Ishikawa (cell line): ENCODE measurements around the gene SH3RF1.

Experiments used
- CEBPB ChIP-seq: IDR thresholded peaks from 2 replicates; pipeline ENCODE4 v1.6.1; 2012
- CREB1 ChIP-seq: IDR thresholded peaks from 2 replicates; pipeline ENCODE4 v1.6.1; 2012; ENCODE audit warnings: low read depth
- EGR1 ChIP-seq: IDR thresholded peaks from 2 replicates; pipeline ENCODE4 v1.6.1; 2012
- EP300 ChIP-seq: IDR thresholded peaks from 2 replicates; pipeline ENCODE4 v1.6.1; 2012; ENCODE audit warnings: borderline replicate concordance
- FOXM1 ChIP-seq: IDR thresholded peaks from 2 replicates; pipeline ENCODE4 v1.6.1; 2012; ENCODE audit warnings: low read depth, borderline replicate concordance
- NFIC ChIP-seq: IDR thresholded peaks from 2 replicates; pipeline ENCODE4 v1.6.1; 2012
- RAD21 ChIP-seq: IDR thresholded peaks from 2 replicates; pipeline ENCODE4 v1.6.1; 2012; ENCODE audit warnings: low read depth
- TAF1 ChIP-seq: IDR thresholded peaks from 2 replicates; pipeline ENCODE4 v1.6.1; 2012; ENCODE audit warnings: low read depth, mild to moderate bottlenecking
- TCF12 ChIP-seq: IDR thresholded peaks from 2 replicates; pipeline ENCODE4 v1.6.1; 2012; ENCODE audit warnings: low read depth
- TEAD4 ChIP-seq: IDR thresholded peaks from 2 replicates; pipeline ENCODE4 v1.6.1; 2012
- YY1 ChIP-seq: IDR thresholded peaks from 2 replicates; pipeline ENCODE4 v1.6.1; 2012; ENCODE audit warnings: low read depth
- ZBTB7A ChIP-seq: IDR thresholded peaks from 2 replicates; pipeline ENCODE4 v1.6.1; 2012; ENCODE audit warnings: low read depth
- TF ChIP-seq, protein P1 (sequence below): IDR thresholded peaks from 2 replicates; pipeline ENCODE4 v1.6.1; 2012
- TF ChIP-seq, protein P2 (sequence below): IDR thresholded peaks from 2 replicates; pipeline ENCODE4 v1.6.1; 2012; ENCODE audit warnings: low read depth, mild to moderate bottlenecking
- TF ChIP-seq, protein P3 (sequence below): IDR thresholded peaks from 2 replicates; pipeline ENCODE4 v1.6.1; 2012

SH3RF1 gene

DNA sequence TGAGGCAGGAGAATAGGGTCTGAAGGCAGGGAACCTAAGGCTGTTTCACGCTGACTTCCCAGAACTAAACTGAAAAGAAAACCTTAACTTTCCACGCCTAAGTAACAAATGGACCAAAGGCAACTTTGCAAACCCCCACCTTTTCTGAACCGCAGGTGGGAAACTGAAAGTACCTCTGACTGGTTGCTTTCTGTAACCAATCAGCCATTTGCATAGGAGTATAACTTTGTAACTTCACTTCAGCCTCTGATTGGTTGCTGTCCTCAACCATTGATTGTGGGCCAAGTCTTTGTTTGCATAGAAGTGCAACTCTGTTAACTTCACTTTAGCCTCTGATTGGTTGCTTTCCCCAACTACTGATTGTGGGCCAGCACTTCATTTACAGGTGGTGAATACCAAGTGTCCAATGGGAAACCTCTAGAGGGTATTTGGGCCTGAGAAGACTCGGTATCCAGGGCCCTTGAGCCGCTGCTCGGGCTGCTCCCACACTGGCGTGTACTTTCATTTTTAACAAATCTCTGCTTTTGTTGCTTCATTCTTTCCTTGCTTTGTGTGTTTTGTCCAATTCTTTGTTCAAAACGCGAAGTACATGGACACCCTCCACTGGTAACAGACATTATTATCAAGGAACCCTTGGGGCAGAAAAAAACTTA is 139.1 kb downstream of the SH3RF1 start:
- TF ChIP-seq NFIC: no peak
- TF ChIP-seq, protein P1, sequence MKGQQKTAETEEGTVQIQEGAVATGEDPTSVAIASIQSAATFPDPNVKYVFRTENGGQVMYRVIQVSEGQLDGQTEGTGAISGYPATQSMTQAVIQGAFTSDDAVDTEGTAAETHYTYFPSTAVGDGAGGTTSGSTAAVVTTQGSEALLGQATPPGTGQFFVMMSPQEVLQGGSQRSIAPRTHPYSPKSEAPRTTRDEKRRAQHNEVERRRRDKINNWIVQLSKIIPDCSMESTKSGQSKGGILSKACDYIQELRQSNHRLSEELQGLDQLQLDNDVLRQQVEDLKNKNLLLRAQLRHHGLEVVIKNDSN: no peak
- TF ChIP-seq TAF1: no peak
- no peak for TF ChIP-seq CREB1
- no peak for TF ChIP-seq TCF12
- no peak for TF ChIP-seq YY1
- TF ChIP-seq, protein P2, sequence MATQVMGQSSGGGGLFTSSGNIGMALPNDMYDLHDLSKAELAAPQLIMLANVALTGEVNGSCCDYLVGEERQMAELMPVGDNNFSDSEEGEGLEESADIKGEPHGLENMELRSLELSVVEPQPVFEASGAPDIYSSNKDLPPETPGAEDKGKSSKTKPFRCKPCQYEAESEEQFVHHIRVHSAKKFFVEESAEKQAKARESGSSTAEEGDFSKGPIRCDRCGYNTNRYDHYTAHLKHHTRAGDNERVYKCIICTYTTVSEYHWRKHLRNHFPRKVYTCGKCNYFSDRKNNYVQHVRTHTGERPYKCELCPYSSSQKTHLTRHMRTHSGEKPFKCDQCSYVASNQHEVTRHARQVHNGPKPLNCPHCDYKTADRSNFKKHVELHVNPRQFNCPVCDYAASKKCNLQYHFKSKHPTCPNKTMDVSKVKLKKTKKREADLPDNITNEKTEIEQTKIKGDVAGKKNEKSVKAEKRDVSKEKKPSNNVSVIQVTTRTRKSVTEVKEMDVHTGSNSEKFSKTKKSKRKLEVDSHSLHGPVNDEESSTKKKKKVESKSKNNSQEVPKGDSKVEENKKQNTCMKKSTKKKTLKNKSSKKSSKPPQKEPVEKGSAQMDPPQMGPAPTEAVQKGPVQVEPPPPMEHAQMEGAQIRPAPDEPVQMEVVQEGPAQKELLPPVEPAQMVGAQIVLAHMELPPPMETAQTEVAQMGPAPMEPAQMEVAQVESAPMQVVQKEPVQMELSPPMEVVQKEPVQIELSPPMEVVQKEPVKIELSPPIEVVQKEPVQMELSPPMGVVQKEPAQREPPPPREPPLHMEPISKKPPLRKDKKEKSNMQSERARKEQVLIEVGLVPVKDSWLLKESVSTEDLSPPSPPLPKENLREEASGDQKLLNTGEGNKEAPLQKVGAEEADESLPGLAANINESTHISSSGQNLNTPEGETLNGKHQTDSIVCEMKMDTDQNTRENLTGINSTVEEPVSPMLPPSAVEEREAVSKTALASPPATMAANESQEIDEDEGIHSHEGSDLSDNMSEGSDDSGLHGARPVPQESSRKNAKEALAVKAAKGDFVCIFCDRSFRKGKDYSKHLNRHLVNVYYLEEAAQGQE: no peak
- TF ChIP-seq TEAD4: no peak
- TF ChIP-seq EP300: no peak

DNA sequence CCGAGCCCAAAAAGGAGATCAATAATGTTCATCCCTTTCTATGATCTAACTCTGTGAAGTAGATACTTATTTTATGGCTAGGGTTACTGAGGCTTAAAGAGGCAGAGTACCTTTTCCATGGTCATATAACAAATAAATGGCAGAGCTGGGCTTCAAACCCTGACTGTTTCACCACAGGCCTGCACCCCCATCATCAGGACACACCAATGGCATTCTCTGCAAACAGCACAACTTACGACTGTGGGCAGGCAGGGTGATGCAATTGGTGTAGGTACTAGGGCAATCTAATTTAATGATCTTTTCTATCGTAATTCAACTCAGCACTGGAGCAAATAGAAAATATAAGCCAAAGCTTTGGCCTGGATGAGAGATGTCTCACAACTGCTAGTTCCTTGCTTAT is 141.9 kb downstream of the SH3RF1 start:
- TF ChIP-seq, protein P2: no peak
- TF ChIP-seq EGR1: no peak
- no peak for TF ChIP-seq RAD21
- TF ChIP-seq, protein P3, sequence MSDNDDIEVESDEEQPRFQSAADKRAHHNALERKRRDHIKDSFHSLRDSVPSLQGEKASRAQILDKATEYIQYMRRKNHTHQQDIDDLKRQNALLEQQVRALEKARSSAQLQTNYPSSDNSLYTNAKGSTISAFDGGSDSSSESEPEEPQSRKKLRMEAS: no peak
- TF ChIP-seq CEBPB: no peak
- no peak for TF ChIP-seq NFIC

DNA sequence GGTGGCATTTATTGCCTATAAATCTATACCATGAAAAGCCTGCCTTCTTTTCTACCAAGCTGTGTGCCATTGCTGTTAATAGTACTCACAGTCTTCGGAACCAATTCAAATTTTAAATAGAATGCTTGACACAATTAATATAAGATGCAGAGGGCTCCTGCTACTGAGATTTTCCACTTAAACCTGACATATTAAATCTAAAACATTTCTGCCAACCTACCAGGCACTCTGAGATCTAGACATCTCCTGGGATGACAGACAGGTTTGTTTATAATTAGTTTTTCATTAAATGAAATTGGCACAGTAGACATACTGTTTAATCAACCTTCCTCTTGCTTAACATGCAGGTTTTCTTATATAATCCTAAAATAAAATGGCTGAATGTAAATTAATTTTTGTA is 143.4 kb downstream of the SH3RF1 start:
- no peak for TF ChIP-seq TAF1
- no peak for TF ChIP-seq TCF12
- no peak for TF ChIP-seq CREB1
- TF ChIP-seq EGR1: no peak
- TF ChIP-seq TEAD4: no peak
- TF ChIP-seq ZBTB7A: no peak
- TF ChIP-seq YY1: no peak
- no peak for TF ChIP-seq EP300
- TF ChIP-seq NFIC: no peak
- TF ChIP-seq CEBPB: no peak
- TF ChIP-seq RAD21: no peak
- TF ChIP-seq, protein P1: no peak
- no peak for TF ChIP-seq FOXM1
- TF ChIP-seq, protein P3: no peak

DNA sequence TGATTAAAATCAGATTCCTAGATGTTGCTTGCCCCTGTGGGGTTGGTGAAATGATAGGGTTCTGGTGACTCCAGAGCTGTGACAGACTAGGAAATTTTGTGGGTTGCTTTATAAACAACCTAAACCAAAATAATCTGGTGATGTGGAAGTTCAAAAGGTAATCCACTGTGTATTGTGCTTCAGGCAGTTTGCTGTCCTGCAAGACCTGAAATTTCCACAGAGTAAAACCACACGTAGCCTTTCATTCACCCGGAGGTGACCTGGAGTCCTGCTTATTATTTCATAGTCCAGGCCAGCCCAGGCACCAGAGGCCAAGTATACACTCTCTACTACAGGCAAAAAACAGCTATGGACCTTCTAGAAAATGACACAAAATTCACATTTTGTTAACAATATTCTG is 146.1 kb downstream of the SH3RF1 start:
- TF ChIP-seq, protein P2: no peak
- TF ChIP-seq EP300 (no peak), YY1 (no peak), TCF12 (no peak), FOXM1 (no peak), CREB1 (no peak), RAD21 (no peak), CEBPB (no peak), TEAD4 (no peak), EGR1 (no peak), TAF1 (no peak), NFIC (no peak), ZBTB7A (no peak)
- TF ChIP-seq, protein P1: no peak
- TF ChIP-seq, protein P3: no peak
